ENCODE measurements around the gene SLC46A3.

DNA sequence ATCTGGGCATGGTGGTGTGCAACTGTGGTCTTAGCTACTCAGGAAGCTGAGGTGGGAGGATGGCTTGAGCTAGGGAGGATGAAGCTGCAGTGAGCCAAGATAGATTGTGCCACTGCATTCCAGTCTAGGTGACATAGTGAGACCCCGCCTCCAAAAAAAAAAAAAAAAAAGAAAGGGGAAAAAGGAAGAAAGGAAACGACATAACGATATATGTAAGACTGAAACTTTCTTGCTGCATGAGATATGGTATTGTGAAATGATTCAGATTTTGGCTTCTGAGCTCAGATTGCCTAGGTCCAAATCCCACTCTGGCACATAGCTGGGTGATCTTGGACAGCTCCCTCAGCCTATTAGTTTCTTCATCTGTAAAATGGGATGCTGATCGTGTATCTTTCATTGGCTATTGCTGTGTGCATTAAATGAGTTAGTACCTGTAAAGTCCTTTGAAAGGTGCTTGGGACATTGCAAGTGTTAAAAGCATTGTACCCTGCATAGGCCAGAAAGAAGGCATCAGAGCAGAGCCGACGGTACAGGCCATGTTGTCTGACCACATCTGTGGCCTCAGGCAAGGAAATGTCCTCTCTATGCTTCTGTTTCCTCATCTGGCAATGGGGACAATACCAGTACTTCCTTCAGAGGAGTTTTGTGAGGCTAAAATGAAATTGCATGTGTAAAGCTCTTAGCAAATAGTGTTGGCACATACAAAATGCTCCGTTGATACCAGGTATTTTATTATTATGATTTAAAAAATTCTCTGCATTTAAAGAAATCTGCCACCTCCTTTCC, 32.6 kb upstream of the SLC46A3 start:
- TF ChIP-seq, protein P1, sequence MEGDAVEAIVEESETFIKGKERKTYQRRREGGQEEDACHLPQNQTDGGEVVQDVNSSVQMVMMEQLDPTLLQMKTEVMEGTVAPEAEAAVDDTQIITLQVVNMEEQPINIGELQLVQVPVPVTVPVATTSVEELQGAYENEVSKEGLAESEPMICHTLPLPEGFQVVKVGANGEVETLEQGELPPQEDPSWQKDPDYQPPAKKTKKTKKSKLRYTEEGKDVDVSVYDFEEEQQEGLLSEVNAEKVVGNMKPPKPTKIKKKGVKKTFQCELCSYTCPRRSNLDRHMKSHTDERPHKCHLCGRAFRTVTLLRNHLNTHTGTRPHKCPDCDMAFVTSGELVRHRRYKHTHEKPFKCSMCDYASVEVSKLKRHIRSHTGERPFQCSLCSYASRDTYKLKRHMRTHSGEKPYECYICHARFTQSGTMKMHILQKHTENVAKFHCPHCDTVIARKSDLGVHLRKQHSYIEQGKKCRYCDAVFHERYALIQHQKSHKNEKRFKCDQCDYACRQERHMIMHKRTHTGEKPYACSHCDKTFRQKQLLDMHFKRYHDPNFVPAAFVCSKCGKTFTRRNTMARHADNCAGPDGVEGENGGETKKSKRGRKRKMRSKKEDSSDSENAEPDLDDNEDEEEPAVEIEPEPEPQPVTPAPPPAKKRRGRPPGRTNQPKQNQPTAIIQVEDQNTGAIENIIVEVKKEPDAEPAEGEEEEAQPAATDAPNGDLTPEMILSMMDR (IDR thresholded peaks at IDR 0.05), result no peak
- TF ChIP-seq POLR2A (IDR thresholded peaks at IDR 0.05), result no peak
- TF ChIP-seq EP300 (IDR thresholded peaks at IDR 0.05), result no peak
